ENCODE measurements around the gene PIRT. TPM values are rescaled to one million over a fixed set of nuclear protein-coding genes. Genes with fewer than 3 reads are reported as not detected.
A peak's percentile ranks its signal among the peaks of the same experiment; 100 is the strongest.

PIRT gene
- polyA plus RNA-seq, 3 donors, result not detected

DNA sequence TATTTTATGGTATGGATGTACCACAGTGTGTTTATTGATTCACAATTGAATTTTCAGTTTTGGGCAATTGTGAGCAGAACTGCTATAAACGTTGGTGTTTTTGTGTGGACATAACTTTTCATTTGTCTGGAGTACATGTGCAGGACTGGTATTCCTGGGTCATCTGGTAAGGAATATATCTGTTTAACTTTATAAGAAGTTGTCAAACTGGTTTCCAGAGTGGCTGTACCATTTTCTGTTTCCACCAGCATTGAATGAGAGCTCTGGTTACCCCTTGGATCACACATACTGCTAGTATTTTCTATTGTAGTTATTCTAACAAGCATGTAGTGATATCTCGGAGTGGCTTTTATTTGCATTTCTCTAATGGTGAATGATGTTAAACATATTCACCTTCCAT lies 58.3 kb downstream of the PIRT start:
- Histone ChIP-seq H3K9ac (ENCODE audit: insufficient read depth, low read length, poor library complexity, severe bottlenecking) (no peak overlapping the region), H3K4me3 (replicated peaks in 1 of 3; ENCODE audit: low read depth in 2 of 3, low read length in 3 of 3) (no peak overlapping the region), H3K27me3 (ENCODE audit: control insufficient read depth in 2 of 2, insufficient read depth in 2 of 2, low read length in 2 of 2) (no peaks in the 10 kb centered on the region), H3K9me3 (replicated peaks in 1 of 2; ENCODE audit: control insufficient read depth in 1 of 2, insufficient read depth in 1 of 2, low read length in 2 of 2) (peaks cover 0 to 6% of the 10 kb centered on the region in 2 donors), H2AFZ (ENCODE audit: insufficient read depth, low read depth, low read length, poor library complexity, severe bottlenecking) (no peak overlapping the region), H3K4me2 (replicated peaks; ENCODE audit: extremely low read depth, low read length, poor library complexity, severe bottlenecking) (no peak overlapping the region), H3K27ac (ENCODE audit: low read depth in 1 of 2, low read length in 2 of 2) (no peak overlapping the region), H3K36me3 (replicated peaks in 1 of 2; ENCODE audit: control insufficient read depth in 1 of 2, insufficient read depth in 2 of 2, low read length in 2 of 2) (no peaks in the 10 kb centered on the region), H3K4me1 (ENCODE audit: control insufficient read depth in 1 of 2, insufficient read depth in 2 of 2, low read length in 2 of 2) (peaks cover 9 to 17% of the 10 kb centered on the region in 2 donors), H3K79me2 (ENCODE audit: insufficient read depth, low read length) (no peaks in the 10 kb centered on the region), H4K20me1 (ENCODE audit: insufficient read depth, low read length) (no peaks in the 10 kb centered on the region)
- DNase-seq, result no peak
- Mint-ChIP-seq H3K36me3 (peaks cover 0 to 6% of the 10 kb centered on the region in 2 donors), H3K9me3 (peaks cover 8 to 20% (median 15%) of the 10 kb centered on the region in 7 donors), H3K4me1 (peaks cover 28% of the 10 kb centered on the region), H3K4me3 (no peak overlapping the region), H3K27ac (no peak overlapping the region), H3K27me3 (ENCODE audit: low read depth in 3 of 3) (peaks cover 0 to 2% (median 0%) of the 10 kb centered on the region in 3 donors)
- intact Hi-C loops (cut with micrococcal nuclease), result no loop called here
- TF ChIP-seq, protein P1, sequence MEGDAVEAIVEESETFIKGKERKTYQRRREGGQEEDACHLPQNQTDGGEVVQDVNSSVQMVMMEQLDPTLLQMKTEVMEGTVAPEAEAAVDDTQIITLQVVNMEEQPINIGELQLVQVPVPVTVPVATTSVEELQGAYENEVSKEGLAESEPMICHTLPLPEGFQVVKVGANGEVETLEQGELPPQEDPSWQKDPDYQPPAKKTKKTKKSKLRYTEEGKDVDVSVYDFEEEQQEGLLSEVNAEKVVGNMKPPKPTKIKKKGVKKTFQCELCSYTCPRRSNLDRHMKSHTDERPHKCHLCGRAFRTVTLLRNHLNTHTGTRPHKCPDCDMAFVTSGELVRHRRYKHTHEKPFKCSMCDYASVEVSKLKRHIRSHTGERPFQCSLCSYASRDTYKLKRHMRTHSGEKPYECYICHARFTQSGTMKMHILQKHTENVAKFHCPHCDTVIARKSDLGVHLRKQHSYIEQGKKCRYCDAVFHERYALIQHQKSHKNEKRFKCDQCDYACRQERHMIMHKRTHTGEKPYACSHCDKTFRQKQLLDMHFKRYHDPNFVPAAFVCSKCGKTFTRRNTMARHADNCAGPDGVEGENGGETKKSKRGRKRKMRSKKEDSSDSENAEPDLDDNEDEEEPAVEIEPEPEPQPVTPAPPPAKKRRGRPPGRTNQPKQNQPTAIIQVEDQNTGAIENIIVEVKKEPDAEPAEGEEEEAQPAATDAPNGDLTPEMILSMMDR (IDR thresholded peaks at IDR 0.05), result no peak
- 100% methylated on average over 1 of the region's 2 CpGs for WGBS (ENCODE audit: insufficient coverage)

DNA sequence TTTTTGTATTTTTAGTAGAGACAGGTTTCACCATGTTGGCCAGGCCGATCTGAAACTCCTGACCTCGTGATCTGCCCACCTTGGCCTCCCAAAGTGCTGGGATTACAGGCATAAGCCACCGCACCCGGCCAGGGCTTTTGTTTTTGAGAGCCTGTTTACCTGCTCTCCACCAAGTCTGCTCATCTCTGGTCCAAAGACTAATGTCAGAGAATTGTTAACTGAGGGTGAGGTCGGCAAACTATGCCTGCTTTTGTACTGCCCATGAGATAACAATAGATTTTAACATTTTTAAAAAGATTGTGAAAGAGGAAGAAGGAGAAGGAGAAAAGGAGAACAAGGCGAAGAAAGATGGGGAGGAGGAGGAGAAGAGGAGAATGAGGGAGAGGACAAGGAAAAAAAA lies 60.0 kb downstream of the PIRT start:
- no peak overlapping the region for H3K27ac ChIP-seq (ENCODE audit: low read depth in 1 of 2, low read length in 2 of 2)
- intact Hi-C loops (cut with micrococcal nuclease), result no loop called here
- H3K4me1 ChIP-seq (ENCODE audit: control insufficient read depth in 1 of 2, insufficient read depth in 2 of 2, low read length in 2 of 2), result peaks cover 9 to 17% of the 10 kb centered on the region in 2 donors
- no peak for DNase-seq
- Mint-ChIP-seq H3K27me3 (ENCODE audit: low read depth in 3 of 3) (no peaks in the 10 kb centered on the region), H3K36me3 (peaks cover 0 to 6% of the 10 kb centered on the region in 2 donors), H3K4me1 (peaks cover 27% of the 10 kb centered on the region), H3K4me3 (no peak overlapping the region), H3K27ac (peak overlapping the region in 5 of 7 donors; percentile 26 to 75 (median 61)), H3K9me3 (peaks cover 6 to 15% (median 10%) of the 10 kb centered on the region in 7 donors)
- no peak overlapping the region for H3K4me3 ChIP-seq (replicated peaks in 1 of 3; ENCODE audit: low read depth in 2 of 3, low read length in 3 of 3)
- H3K79me2 ChIP-seq (ENCODE audit: insufficient read depth, low read length), result no peaks in the 10 kb centered on the region
- no peaks in the 10 kb centered on the region for H3K36me3 ChIP-seq (replicated peaks in 1 of 2; ENCODE audit: control insufficient read depth in 1 of 2, insufficient read depth in 2 of 2, low read length in 2 of 2)
- no peak overlapping the region for H2AFZ ChIP-seq (ENCODE audit: insufficient read depth, low read depth, low read length, poor library complexity, severe bottlenecking)
- no peak overlapping the region for H3K9ac ChIP-seq (ENCODE audit: insufficient read depth, low read length, poor library complexity, severe bottlenecking)
- H4K20me1 ChIP-seq (ENCODE audit: insufficient read depth, low read length), result no peaks in the 10 kb centered on the region
- TF ChIP-seq, protein P1 (IDR thresholded peaks at IDR 0.05), result no peak
- H3K27me3 ChIP-seq (ENCODE audit: control insufficient read depth in 2 of 2, insufficient read depth in 2 of 2, low read length in 2 of 2), result no peaks in the 10 kb centered on the region
- no peak overlapping the region for H3K4me2 ChIP-seq (replicated peaks; ENCODE audit: extremely low read depth, low read length, poor library complexity, severe bottlenecking)
- WGBS (ENCODE audit: insufficient coverage), result 60% methylated on average over 3 of the region's 6 CpGs
- H3K9me3 ChIP-seq (replicated peaks in 1 of 2; ENCODE audit: control insufficient read depth in 1 of 2, insufficient read depth in 1 of 2, low read length in 2 of 2), result peaks cover 0 to 6% of the 10 kb centered on the region in 2 donors

All from CD14-positive monocyte (primary cell).